Adrenal gland (tissue), 12 donors: ENCODE measurements around the gene ZNF672. TPM values are rescaled to one million over a fixed set of nuclear protein-coding genes. Genes with fewer than 3 reads are reported as not detected.

Source experiments
- DNase-seq, 7 donors: peaks; one replicate each; pipeline ENCODE4 v3.0.0-alpha.2; 2019 to 2020
- H3K27ac ChIP-seq, 5 donors: fragments of 200-600 bp; sonication (generic) in 4 of 5; 1 replicate in 3 of 5; 2 replicates in 2 of 5; pipeline versions ENCODE4 v1.5.1 to v1.8.0; 2016 to 2020; ENCODE audit warnings: mild to moderate bottlenecking in 1 of 5
- H3K27me3 ChIP-seq: fragments of 200-600 bp; 2 replicates; pipeline ENCODE4 v1.8.0; 2021
- H3K36me3 ChIP-seq, 2 donors: fragments of 200-600 bp; replicated peaks in 1 of 2; 1 replicate in 1 of 2; 2 replicates in 1 of 2; pipeline versions ENCODE4 v1.5.1 to v1.8.0; 2018 to 2022
- H3K4me1 ChIP-seq, 2 donors: fragments of 200-600 bp; replicated peaks in 1 of 2; 1 replicate in 1 of 2; 2 replicates in 1 of 2; pipeline versions ENCODE4 v1.5.1 to v1.8.0; 2018 to 2021
- H3K4me3 ChIP-seq, 4 donors: fragments of 200-600 bp; sonication (generic) in 3 of 4; one replicate each; pipeline ENCODE4 v1.5.1; 2016 to 2018
- H3K9me3 ChIP-seq, 3 donors: fragments of 200-600 bp; sonication (generic) in 1 of 3; replicated peaks in 1 of 3; 1 replicate in 2 of 3; 2 replicates in 1 of 3; pipeline versions ENCODE4 v1.5.1 to v1.8.0; 2016 to 2021
- POLR2A ChIP-seq, 2 donors: fragments of 450-650 bp; IDR thresholded peaks; one replicate each; pipeline ENCODE4 v1.6.1; 2017; ENCODE audit warnings: antibody characterized with exemption in 2 of 2, mild to moderate bottlenecking in 2 of 2, moderate library complexity in 1 of 2
- WGBS, 4 donors: extraction: QIAGEN DNeasy Blood & Tissue Kit in 2 of 4; methylation state at CpG; one replicate each; pipeline versions ENCODE4 v1.1.5 to v1.1.7; 2013 to 2017; 5-methylcytosine and 5-hydroxymethylcytosine counted together
- intact Hi-C, 2 donors: fragments of 100-400 bp; cut with DNase I; formaldehyde crosslinking; loops; one replicate each; pipeline versions ENCODE4 v1.14.1 to v1.15.0; 2022 to 2023
- polyA plus RNA-seq, 3 donors: library from polyadenylated mRNA; stranded (reverse); fragments of 200-250 nt in 2 of 3; fragments of 350-450 nt in 1 of 3; fragmentation: Illumina TruSeq in 1 of 3; extraction: RNeasy Lipid Tissue Mini Kit (QIAGEN cat#74804) in 1 of 3; gene quantifications; one replicate each; pipeline ENCODE4 v1.2.3, GENCODE V29; 2013 to 2014
- total RNA-seq, 9 donors: library from RNA; depleted of rRNA in 4 of 9; stranded (reverse); fragments of >200 nt in 4 of 9; fragments of 120-200 nt in 1 of 9; fragmentation: NEBNext Ultra II Directional in 1 of 9; extraction: Animal tissue kit (Norgen Biotek cat#: 25700) in 1 of 9; gene quantifications; one replicate each; pipeline versions ENCODE4 v1.1.0 to v1.2.4, GENCODE V29; 2013 to 2023
- TF ChIP-seq, protein P1 (sequence below), 6 experiments: fragments of 450-650 bp in 4 of 6; fragments of 200-600 bp in 2 of 6; sonication (generic) in 1 of 6; IDR thresholded peaks; 1 replicate in 5 of 6; 2 replicates in 1 of 6; pipeline versions ENCODE4 v1.5.1 to v1.8.0; 2016 to 2021; ENCODE audit warnings: antibody characterized with exemption in 6 of 6, mild to moderate bottlenecking in 2 of 6, moderate library complexity in 1 of 6
- donor health status: healthy with polysubstance abuse.
- donor health status: Bipolar disorder and iron deficiency.
- donor health status: DM: yes; HTN: yes; CAD: no.
- donor health status: DM: no; HTN: no; CAD: no.
- donor health status: DM: no; HTN: no; CAD: no.
- donor health status: DM: yes; HTN: yes; CAD: no.

The ZNF672 gene
- total and polyA plus RNA-seq, 12 donors = 9.5 to 47.5 (median 29.3) TPM

DNA sequence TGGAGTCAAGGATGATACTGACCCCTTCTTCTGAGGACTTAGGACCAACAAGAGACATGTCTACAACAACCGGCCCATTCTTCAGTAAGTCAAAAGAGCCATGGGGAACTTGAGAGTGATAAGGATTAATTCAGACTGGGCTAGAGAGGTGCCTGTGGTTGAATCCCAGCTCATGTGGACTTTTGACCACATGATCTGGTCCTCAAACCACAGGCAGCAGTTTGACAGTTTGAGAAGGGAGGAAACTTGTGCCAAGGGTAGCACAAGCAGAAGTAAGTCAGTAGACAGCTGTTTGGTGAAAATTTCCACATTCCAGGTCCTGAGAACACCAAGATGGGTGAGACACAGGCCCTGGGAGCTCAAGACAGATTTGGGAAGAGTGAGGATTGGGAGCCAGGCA is 32.1 kb upstream of the ZNF672 start:
- H3K4me1 ChIP-seq = peaks cover 0 to 4% of the 10 kb centered on the region in 2 donors
- no peak overlapping the region for H3K4me3 ChIP-seq
- H3K9me3 ChIP-seq = no peaks in the 10 kb centered on the region
- H3K27ac ChIP-seq = peak overlapping the region in 1 of 5 donors; percentile 38
- WGBS, 4 donors = 62 to 78% (median 72%) methylated on average over 1 of the region's 1 CpG
- intact Hi-C loops = loop anchor here (5.0 kb wide), 1 partner anchor 184 kb away; no protein-coding TSS in a partner anchor
- no peaks in the 10 kb centered on the region for H3K36me3 ChIP-seq
- no peak for TF ChIP-seq POLR2A (IDR thresholded peaks at IDR 0.05)
- TF ChIP-seq, protein P1, sequence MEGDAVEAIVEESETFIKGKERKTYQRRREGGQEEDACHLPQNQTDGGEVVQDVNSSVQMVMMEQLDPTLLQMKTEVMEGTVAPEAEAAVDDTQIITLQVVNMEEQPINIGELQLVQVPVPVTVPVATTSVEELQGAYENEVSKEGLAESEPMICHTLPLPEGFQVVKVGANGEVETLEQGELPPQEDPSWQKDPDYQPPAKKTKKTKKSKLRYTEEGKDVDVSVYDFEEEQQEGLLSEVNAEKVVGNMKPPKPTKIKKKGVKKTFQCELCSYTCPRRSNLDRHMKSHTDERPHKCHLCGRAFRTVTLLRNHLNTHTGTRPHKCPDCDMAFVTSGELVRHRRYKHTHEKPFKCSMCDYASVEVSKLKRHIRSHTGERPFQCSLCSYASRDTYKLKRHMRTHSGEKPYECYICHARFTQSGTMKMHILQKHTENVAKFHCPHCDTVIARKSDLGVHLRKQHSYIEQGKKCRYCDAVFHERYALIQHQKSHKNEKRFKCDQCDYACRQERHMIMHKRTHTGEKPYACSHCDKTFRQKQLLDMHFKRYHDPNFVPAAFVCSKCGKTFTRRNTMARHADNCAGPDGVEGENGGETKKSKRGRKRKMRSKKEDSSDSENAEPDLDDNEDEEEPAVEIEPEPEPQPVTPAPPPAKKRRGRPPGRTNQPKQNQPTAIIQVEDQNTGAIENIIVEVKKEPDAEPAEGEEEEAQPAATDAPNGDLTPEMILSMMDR (IDR thresholded peaks at IDR 0.05) = no peak
- no peaks in the 10 kb centered on the region for H3K27me3 ChIP-seq
- DNase-seq = peak in 2 of 7 donors; percentile 35 to 49

DNA sequence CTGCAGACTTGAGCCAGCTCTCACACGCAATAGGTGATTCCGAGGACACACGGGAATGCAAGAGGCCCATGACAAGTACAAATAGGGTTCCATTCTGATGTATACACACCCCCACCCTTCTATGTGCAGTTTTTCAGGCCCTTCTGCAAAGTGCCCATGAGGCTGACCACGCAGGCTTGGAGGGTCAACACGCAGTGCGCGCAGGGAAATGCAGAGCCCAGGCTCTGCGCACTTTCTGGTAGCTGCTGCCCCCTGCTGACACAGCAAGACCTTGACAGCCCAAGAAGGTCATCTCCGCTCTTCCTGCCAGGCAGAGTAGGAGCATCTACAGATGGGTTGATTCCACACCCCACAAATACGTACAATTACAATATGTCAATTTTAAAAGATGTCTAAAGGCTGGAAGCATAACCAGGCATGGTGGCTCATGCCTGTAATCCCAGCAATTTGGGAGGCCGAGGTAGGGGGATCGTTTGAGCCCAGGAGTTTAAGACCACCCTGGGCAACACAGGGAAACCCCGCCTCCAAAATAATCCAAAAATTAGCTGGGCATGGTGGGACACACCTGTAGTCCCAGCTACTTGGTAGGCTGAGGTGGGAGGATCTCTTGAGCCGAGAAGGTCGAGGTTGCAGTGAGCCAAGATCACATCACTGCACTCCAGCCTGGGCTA is 30.8 kb upstream of the ZNF672 start:
- DNase-seq = peak; percentile 48 to 77 (median 67)
- TF ChIP-seq, protein P1 (IDR thresholded peaks at IDR 0.05) = peak; percentile 49 to 86 (median 77)
- TF ChIP-seq POLR2A (IDR thresholded peaks at IDR 0.05) = no peak
- Histone ChIP-seq H3K4me3 (no peak overlapping the region), H3K27me3 (no peaks in the 10 kb centered on the region), H3K36me3 (peaks cover 0 to 8% of the 10 kb centered on the region in 2 donors), H3K9me3 (no peaks in the 10 kb centered on the region), H3K27ac (no peak overlapping the region), H3K4me1 (peaks cover 0 to 5% of the 10 kb centered on the region in 2 donors)
- WGBS, 4 donors = 39 to 56% (median 41%) methylated on average over 9 to 15 of the region's 15 CpGs
- intact Hi-C loops = loop anchor here (5.0 kb wide), 1 partner anchor 185 kb away; no protein-coding TSS in a partner anchor

DNA sequence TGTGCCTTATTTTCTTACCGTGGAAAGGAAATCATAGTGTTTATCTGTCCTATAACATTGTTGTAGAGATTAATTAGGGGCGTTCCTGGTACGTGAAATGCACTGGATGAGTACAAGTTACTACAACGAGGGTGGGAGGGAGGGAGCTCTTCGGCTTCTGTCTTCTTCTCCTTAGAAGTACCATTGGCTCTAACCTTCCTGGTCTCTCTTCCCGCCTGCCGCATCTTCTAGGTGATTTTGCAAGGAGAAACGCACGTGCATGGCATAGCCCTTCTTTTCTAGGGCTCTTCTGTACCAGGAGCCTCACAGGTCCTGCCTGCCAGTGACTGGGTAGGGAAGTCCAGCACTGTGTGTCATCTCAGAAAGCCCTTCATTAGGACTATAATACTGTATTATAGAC is 29.1 kb upstream of the ZNF672 start:
- no peaks in the 10 kb centered on the region for H3K9me3 ChIP-seq
- H3K27ac ChIP-seq = no peak overlapping the region
- DNase-seq = peak in 1 of 7 donors; percentile 46
- peaks cover 0 to 5% of the 10 kb centered on the region in 2 donors for H3K4me1 ChIP-seq
- intact Hi-C loops = loop anchor here (5.0 kb wide), 1 partner anchor 187 kb away; no protein-coding TSS in a partner anchor
- WGBS, 4 donors = 76 to 82% (median 79%) methylated on average over 9 of the region's 9 CpGs
- no peak for TF ChIP-seq POLR2A (IDR thresholded peaks at IDR 0.05)
- TF ChIP-seq, protein P1 (IDR thresholded peaks at IDR 0.05) = no peak
- no peaks in the 10 kb centered on the region for H3K27me3 ChIP-seq
- no peak overlapping the region for H3K4me3 ChIP-seq
- H3K36me3 ChIP-seq = peaks cover 0 to 23% of the 10 kb centered on the region in 2 donors

DNA sequence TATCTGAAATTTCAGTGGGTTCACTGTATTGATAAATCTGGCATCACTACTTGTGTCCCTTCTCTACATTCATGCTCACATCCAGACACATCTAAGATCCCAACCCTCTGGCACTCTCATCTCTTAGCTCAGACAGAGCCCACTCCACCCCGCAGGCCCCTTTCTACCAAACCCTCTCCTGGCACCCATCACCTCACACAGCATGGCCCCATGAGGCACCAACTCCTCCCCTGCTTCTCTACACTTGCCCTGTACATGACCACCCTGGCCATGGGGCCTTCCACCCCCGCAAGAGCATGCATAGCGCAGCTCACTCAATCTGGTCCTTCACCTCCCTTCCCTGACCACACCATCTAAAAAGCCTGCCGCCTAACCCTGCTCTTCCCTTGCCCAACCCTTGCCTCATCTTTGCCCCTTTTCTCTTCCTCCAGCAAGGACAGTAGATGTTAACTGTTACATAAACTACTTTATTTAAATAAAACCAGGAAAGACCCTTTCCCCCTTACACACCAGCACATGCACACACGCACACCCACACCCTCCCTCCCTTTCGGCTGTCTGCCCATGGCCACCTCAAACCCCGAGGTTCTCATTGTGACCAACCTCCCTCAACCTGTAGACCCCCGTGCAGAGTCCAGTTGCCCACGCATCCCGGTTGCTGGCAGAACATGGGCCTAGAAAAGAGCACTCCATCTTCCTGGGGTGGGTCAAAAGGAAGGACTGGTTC is 27.9 kb upstream of the ZNF672 start:
- intact Hi-C loops = loop anchor here (5.0 kb wide), 1 partner anchor 188 kb away; no protein-coding TSS in a partner anchor
- DNase-seq = no peak
- no peaks in the 10 kb centered on the region for H3K27me3 ChIP-seq
- H3K4me3 ChIP-seq = no peak overlapping the region
- TF ChIP-seq, protein P1 (IDR thresholded peaks at IDR 0.05) = no peak
- no peak for TF ChIP-seq POLR2A (IDR thresholded peaks at IDR 0.05)
- 89 to 94% (median 89%) methylated on average over 10 of the region's 10 CpGs for WGBS, 4 donors
- H3K4me1 ChIP-seq = peaks cover 0 to 5% of the 10 kb centered on the region in 2 donors
- H3K9me3 ChIP-seq = no peaks in the 10 kb centered on the region
- no peak overlapping the region for H3K27ac ChIP-seq
- peaks cover 0 to 36% of the 10 kb centered on the region in 2 donors for H3K36me3 ChIP-seq
